HG03066 (cell line): ENCODE data around the gene S100A7A.

Experiments used
- ATAC-seq: cut with Tn5 transposase; IDR thresholded peaks from one replicate; pipeline ENCODE4 v1.9.1; 2021; ENCODE audit warnings: low read depth; ENCODE audit not compliant: unreplicated experiment

Gene S100A7A

DNA sequence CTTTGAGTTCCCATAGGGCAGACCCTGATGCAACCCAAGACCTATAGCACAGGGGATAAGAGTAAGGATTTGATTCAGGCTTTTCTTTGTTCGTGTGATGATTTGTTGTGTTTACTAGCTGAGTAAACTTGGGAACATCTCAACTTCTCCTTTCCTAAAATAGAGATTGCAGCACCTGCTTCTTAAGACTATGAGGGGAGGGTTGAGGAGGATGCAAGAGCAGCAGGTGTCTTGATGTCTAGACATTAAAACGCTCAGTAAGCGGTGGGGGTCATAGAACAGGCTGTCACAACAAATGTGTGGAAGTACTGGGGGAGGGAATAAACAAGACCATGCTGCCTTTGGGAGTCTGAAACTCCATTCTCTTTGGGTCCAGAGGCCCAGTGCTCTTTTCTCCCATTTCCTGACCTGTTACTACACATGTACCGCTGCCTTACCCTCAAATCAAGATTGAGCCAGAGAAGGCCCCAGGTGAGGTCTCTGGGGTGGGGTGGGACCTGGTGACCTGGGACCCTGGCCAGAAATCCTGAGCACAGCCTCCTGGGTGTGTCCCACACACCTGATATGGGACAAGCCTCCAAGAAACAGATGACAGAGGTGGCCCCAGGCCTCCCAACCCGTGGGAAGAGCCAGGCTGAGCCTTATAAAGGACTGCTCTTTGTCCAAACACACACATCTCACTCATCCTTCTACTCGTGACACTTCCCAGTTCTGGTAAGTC, at the start of gene S100A7A:
Gene S100A7A (plus strand): TSS at position 671 of the 721 bp plus-strand sequence. CDS start 1,563 bp downstream, outside the sequence.
- ATAC-seq = no peak

DNA sequence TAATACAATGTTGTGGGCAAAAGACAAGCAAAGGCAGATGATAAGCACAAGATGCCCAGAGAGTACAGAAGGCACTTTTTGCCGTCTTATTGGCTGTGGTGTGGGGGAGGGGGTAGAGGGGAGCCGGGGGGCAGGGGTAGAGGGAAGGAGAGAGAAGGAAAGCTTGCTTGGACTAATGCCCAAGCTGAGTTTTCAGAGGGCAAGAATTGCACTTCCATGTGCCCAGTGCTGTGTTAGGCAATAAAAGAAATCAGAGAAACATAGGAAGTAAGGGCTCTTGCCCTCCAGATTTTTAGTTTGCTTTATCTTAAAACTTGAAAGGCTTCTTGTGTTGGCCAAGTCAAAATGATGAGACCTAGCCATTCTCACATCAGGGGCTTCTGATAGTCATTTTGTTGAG, 49.2 kb upstream of the S100A7A start:
- ATAC-seq = no peak

DNA sequence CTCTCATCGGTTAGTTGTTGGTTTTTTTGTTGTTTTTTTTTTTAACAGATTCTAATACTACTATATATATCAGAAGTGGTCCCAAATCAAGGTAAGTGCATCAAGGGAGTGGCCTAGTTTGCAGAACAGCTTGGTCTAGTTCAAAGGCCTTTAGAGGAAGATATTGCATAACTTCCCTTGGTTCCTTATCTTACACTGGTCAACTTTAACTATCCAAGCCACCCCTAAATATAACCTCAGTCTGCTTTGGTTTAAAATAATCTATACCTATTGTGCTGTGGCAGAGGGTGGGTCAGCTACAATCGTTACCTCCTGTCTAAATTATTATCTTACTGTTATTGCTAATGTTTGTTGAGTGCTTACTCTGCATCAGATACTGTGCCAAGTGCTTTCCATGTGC, 47.8 kb upstream of the S100A7A start:
- ATAC-seq = no peak

DNA sequence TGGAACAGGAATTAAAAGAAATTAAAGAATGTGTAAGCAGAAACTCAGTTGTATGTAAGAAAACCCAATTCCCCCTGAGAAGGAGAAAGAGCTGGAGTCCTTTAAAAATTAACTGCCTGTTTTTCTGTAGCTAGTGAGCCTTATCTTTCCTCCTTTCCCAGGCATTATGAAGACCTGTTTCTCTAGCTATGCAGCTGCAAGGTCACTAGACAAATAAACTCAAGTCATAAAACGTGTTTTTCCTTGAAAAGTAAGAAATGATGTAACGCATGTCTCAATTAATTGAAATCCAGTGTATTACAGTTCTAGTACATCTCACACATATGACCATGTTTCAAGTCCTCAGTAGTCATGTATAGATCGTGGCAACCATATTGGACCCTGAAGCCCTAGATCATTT, 46.2 kb upstream of the S100A7A start:
- no peak for ATAC-seq

DNA sequence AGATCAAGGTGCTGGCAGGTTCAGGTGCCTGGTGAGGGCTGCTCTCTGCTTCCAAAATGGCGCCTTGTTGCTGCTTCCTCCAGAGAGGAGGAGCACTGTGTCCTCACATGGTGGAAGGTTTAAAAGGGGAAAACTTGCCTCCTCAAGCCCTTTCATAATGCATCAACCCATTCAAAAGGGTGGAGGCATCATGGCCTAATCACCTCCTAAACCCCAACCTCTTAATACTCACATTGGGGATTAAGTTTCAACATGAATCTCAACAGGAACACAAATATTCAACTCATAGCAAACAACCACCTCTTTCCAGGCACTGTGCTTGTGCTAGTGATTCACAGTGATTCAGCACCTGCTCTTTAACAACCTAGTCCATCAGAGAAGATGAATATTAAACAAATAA, 45.1 kb upstream of the S100A7A start:
- ATAC-seq = no peak

DNA sequence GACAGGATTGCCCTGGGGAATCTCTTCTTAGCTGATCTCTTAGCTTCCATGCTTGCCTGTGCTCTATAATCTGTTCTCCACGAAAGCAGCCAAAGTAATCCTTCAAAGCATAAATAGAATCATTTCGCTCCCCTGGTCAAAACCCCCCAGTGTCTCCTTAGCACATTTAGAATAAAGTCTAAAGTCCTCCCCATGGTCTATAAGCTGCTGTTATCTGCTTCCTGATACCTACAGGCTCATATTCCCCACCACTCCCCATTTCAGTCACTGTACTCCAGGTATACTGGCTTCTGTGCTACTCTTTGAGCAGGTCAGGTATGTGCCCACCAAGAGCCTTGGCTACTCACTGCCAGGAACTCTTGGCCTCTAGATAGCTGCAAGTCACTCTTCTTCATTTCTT, 43.7 kb upstream of the S100A7A start:
- no peak for ATAC-seq

DNA sequence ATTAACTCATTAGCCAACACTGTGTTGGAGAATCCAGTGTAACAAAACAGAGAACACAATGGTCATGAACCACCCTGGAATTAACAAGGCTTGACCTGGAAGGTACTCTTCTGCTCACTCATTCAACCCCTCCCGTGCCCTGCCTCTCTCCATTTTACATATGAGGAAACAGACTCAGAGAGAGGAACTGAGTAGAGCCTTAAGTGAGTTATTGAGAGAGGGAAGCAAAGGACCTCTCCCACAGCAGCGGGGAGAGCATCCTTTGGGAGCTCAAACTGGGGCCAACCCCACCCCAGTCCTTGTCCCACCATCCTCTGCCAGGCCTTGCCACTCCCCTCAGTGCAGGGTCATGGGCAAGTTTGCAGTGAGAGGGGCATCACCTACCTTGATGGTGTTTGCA, 42.2 kb upstream of the S100A7A start:
- no peak for ATAC-seq

DNA sequence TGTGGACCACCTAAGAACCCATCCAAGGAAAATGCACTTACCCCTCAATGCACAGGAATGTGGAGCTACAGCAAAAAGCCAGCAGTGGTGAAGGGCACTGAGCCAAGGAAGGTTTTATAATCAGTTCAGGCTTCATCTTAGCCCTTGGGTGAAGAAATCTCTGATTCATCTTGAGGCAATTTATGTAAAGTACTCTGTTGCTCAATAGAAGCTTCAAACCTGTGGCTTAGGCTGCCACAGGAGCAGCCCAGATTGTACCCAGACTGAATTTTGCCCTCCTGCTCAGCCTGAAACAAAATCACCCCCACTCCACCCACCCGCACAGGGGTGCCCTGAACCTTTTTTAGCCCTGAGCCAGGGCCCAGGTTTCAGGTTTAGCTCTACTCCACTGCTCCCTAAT, 40.8 kb upstream of the S100A7A start, which contains the start of gene S100A12:
Gene S100A12 (minus strand): TSS at position 111 of the 400 bp plus-strand sequence. CDS start 1,029 bp downstream, outside the sequence.
- no peak for ATAC-seq

DNA sequence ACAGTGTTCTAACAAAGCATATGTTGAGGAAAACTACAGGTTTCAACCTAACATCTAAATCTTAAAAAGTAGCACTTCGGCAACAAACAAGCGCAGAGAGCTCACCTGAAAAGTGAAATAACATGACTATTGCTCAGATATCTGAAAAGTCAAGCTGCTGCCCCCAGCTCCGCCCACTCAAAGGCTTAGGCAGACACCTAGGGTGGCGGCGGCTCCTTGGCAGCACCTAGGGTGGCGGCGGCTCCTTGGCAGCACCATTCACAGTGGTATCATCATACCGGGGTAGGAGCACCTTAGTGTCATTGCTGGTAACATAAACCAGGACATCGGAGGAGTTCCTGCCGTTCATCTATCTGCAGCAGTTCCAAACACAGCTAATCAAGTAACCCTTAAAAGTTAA, 36.7 kb upstream of the S100A7A start:
- no peak for ATAC-seq

DNA sequence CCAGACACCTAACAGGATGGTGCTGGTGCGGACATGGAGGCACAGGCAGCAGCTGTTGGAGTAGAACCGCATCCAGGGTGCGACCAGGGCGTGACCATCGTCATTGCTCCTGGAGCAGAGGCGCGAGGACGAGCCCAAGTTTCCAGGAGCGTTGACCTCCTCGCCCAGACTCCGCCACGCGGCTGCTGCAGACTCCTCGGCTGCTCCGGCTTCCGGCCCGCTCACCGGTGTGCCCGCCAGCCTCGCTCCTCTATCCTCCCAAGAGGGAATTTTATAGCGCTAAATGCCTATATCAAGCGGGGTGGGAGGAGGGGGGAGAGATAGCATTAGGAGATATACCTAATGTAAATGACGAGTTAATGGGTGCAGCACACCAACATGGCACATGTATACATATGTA, 35.6 kb upstream of the S100A7A start:
- no peak for ATAC-seq

DNA sequence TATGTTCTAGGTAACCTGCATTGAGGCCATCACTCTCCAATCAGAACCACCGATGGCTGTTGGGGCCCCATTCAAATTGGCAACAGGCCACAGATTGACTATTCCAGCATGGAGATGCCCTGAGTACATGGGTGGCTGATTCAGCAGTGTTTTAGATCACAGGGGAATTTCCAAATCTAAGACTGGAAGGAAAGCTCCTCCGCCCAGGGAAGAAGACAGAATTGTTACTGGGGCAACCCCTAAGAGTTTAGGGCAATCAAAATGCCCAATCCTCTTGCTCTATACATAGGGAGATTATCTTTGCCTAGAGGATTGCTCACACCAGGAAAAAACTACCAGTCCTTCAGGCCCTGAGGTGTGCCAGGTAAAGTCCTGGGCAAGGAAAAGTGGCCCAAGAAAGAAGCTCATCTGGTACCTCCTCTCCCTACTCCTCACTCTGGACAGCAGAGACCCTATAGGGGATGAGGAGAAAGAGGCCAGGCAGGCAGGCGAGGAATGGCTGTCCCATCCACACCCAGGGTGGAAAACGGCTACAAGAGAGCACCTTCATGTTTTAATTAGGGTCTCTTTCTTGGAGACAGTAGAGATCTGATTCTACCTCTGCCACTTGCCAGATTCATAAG, 31.3 kb upstream of the S100A7A start:
- ATAC-seq = no peak

DNA sequence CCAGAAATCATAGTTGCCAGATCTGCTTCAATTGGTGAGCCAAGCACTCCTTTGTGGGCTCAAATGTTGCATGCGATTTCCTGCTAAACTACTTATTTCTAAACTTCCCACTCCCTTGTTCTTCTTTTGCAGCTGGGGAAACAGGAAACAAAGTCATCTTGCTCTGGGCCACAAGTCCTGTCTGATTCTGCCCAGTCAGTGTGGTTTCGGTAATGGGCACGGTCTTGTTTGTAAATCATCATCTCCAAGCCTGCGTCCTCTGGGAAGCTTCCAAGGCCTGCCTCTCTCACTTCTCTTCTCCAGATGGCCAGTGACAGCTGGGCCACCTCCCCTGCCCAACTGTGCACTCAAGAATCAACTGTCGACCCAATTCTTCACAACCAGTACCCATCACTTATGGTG, 29.8 kb upstream of the S100A7A start:
- ATAC-seq = no peak

DNA sequence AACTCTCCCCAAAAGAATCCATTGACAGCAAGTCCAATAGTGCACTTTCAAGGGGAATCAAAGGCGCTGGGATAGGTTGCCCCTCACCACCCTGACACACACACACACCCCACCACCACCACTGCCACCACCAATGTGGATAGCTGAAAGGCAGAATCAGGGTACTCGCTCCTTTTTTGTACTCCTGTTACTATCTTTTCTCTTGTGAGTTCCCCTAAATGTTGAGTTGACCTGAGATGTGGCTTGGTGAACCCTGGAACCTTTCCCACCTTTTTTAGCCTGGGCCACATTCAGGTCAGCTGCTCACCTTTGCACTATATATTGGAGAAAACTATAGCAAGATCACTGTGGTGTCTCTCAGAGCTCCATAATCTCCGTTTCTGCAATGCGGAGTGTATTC, 29.3 kb upstream of the S100A7A start:
- ATAC-seq = no peak

DNA sequence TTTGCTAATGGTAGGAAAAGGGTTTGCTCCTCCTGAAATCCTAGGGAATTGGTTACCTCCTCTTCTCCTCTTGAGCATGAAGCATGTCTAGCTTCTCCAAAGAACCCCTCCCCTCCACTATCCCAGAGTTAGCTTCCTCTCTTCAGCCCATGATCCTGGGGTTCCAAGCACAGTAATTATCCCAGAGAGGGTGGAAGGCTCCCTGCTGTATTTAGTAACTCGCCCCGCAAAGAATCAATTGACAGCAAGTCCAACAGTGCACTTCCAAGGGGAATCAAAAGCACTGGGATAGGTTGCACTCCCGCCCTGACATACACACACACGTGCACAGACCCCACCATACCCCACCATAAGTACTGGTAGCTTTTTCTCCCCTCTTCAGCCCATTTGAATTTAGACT, 28.5 kb upstream of the S100A7A start:
- no peak for ATAC-seq

DNA sequence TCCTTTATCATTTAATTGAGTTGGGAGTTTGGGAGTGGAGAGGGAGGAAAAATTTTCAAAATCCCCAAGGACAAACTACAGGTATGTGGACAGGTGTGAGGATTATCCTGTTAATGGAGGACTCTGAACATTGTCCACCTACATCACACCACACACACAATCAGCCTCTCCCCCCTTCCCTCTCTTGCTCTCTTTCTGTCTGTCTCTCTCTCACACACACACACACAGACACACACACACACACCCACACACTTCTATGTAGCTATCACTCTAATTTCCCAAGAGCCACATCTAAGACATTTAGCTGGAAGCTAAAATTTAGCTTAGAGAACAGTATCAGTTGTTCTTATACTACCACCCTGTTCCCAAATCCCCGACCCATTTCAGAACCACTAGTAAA, 26.9 kb upstream of the S100A7A start:
- ATAC-seq = no peak

DNA sequence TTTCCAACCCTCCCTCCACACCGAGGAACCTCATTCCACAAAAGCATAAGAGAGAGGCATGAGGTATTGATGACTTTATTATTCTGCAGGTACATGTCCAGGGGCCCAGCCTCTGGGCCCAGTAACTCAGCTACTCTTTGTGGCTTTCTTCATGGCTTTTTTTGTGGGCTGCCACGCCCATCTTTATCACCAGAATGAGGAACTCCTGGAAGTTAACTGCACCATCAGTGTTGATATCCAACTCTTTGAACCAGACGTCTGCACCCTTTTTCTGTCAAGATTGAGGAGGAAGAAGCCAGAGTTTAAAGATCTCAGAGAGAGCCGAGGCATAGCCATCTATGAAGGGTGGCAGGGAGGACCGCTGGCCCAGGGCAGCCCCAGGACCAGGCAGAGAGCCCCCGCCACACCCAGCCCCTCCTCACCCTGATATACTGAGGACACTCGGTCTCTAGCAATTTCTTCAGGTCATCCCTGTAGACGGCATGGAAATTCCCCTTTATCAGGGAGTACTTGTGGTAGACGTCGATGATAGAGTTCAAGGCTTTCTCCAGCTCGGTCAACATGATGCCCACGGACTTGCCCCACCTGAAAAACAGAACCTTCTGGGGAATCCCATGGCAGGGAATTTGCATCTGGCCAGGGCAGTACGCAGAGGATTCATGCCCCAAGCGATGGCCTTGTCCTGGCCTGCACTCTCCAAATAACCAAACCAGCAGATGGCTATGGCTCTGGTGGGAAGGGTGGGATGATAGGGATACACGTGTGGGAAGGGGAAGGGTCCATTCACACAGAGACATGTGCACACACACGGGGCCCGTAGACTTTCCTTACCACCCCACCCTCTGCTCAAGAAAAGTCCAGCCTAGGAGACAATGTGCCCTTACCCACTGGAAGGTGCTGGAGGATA, 26.1 kb upstream of the S100A7A start:
- ATAC-seq = no peak

DNA sequence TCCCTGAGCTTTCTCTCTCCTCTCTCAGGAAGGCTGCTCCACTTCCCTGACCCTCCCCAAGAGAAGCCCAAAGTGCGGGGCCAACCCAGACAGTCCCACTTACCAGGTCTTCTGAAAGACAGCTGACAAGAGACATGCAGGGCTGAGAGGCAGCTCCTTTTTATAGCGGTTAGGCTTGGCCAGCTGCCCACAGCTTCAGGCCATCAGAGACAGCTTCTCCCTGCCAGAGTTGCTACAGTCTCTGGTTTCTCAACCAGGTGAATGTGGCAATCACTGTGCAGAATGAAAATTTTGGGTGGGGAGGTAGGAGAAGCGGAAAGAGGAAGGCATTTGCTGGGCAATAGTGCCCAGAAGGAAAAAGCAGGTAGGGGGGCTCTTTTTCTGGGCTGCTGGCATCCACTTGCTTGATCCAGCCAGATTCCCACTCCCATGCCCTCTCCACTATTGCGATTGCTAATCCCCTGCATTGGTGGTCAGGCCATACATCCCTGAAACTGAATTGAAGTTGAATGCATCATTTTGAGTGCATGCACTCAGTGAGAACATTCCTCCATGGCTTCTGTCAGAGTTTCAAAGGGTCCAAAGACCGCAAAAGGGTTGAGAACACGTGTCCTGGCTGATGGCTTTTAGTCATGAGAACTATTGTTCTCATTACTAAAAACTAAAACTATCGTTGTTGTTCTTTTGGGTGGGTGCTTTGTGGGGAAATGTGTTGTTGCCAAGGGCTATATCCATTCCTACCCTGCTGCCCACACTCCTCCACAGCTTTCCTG, 25.2 kb upstream of the S100A7A start, which contains the start of gene S100A8:
Gene S100A8 (minus strand): TSS at position 136 of the 773 bp plus-strand sequence. CDS start 538 bp downstream, outside the sequence.
- no peak for ATAC-seq

DNA sequence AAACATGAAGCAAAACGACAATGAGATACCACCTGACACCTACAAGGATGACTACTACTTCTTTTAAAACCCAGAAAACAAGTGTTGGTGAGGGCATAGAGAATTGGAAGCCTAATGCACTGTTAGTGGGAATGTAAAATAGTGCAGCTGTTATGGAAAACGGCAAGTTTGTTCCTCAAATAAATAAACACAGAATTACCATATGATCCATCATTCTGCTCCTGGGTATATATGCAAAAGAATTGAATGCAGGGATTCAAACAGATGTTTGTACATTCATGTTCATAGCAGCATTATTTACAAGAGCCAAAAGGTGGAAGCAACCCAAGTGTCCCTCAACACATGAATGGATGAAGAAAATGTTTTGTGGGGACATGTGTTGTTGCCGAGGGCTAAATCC, 24.1 kb upstream of the S100A7A start:
- ATAC-seq = no peak

DNA sequence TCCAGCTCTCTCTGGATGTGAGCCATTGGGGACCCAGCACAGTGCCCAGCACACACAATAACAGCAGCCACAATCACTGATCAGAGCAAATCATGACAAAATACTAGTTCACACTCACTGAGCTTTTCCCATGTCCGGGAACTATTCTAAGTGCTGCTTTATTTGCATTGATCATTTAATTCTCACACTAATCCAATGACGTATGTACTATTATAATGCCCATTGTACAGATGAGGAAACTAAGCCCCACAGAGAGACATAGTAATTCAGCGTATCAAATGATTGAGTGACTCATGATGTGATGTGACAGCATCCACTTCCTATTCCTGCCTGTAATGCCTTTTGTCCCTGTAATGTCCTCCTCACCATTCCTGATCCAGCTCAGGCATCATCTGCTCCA, 23.5 kb upstream of the S100A7A start:
- ATAC-seq = no peak

DNA sequence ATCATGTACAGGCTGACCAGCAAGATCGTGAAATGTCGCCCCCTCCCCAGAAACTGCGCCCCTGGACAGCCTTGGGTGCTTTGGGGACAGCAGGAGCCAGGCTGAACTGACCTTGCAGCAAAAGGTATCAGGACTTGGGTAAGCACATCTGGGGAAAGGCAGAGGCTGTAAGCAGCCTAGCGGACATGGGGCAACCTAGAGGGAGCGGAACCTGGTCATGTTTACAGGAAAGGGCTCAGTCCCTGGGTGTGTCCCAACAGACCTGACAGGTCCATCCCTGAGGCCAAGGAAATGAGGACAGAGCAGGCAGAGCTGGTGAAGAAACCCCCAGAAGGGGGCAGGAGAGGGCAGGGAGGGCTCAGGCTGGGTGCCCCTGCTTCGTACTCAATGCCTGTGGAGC, 22.4 kb upstream of the S100A7A start:
- ATAC-seq = no peak
